Peyer's patch (tissue), 4 donors: ENCODE data around the gene CDK12.

Experiments
- POLR2A ChIP-seq, 2 donors: fragments of 450-650 bp; IDR thresholded peaks; one replicate each; pipeline ENCODE4 v1.5.1; 2017; ENCODE audit warnings: antibody characterized with exemption in 2 of 2, mild to moderate bottlenecking in 2 of 2, moderate library complexity in 2 of 2
- TF ChIP-seq, protein P1 (sequence below), 6 experiments: fragments of 450-650 bp in 4 of 6; fragments of 200-600 bp in 2 of 6; sonication (generic) in 1 of 6; IDR thresholded peaks; one replicate each; pipeline ENCODE4 v1.5.1; 2017 to 2019; ENCODE audit warnings: antibody characterized with exemption in 6 of 6, mild to moderate bottlenecking in 3 of 6, moderate library complexity in 1 of 6

DNA sequence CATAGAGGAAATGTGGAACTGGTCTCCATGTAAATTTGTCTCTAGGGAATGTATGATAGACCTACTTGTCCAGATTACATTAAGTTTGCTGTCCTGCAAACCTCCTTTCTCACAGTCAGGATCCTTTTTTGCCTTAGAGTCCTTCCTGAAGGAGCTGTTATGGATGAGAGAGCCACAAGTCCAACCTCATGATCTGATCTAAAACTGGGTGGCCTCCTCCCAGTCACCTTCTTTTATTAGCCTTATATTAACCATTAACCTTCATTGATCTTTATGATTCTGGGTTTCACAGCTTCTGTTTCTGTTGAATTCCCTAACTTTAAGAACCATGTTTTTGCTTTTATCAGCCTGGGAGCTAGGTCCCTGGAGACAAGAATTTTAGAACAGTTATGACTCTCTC lies 82.4 kb downstream of the CDK12 start:
- TF ChIP-seq POLR2A (IDR thresholded peaks at IDR 0.05): no peak
- TF ChIP-seq, protein P1, sequence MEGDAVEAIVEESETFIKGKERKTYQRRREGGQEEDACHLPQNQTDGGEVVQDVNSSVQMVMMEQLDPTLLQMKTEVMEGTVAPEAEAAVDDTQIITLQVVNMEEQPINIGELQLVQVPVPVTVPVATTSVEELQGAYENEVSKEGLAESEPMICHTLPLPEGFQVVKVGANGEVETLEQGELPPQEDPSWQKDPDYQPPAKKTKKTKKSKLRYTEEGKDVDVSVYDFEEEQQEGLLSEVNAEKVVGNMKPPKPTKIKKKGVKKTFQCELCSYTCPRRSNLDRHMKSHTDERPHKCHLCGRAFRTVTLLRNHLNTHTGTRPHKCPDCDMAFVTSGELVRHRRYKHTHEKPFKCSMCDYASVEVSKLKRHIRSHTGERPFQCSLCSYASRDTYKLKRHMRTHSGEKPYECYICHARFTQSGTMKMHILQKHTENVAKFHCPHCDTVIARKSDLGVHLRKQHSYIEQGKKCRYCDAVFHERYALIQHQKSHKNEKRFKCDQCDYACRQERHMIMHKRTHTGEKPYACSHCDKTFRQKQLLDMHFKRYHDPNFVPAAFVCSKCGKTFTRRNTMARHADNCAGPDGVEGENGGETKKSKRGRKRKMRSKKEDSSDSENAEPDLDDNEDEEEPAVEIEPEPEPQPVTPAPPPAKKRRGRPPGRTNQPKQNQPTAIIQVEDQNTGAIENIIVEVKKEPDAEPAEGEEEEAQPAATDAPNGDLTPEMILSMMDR (IDR thresholded peaks at IDR 0.05): no peak
